Femur (tissue), 1 donor: Measurements from ENCODE around the gene CBX6.
A peak's percentile ranks its signal among the peaks of the same experiment; 100 is the strongest.
"Not testable (repeated sequence)": the region's sequence is repeated elsewhere in the genome, so short reads cannot be mapped to it uniquely, and the experiment has no call there.

Experiments used
- DNase-seq: peaks from one replicate; pipeline ENCODE4 v3.0.0-alpha.2; 2017

CBX6 gene

DNA sequence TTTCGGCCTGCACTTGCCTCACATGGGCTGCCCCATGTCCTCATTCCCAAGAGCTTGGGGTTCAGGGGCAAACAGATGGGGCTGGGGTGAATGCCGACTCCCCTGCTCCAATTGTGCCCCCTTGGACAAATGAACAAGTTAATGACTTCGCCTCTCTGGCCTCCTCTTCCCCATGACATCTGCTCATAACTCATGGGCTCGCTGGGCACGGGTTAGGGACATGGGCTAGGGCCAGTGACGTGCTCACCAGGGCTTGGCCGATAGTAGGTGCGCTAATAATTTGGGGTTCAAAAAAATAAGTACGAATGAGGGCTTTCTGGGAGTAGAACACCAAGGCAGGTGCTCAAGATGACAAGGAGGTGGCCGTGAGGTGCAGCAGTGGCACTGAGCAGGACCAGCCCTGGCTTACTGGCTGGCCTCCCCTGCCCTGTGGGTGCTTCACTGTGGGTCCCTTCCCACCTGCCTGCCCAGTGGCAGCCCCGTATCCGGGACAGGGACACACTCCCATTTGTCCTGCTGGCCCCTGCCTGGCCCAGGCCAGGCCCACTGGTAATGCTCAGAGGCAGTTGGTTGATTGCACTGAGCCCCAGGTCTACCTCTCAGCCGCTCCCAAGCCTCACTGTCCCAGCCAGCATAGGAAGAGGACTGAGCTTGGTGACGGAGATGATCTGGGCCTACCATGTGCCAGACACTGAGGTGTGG is 12.3 kb downstream of the CBX6 start:
- no peak for DNase-seq

DNA sequence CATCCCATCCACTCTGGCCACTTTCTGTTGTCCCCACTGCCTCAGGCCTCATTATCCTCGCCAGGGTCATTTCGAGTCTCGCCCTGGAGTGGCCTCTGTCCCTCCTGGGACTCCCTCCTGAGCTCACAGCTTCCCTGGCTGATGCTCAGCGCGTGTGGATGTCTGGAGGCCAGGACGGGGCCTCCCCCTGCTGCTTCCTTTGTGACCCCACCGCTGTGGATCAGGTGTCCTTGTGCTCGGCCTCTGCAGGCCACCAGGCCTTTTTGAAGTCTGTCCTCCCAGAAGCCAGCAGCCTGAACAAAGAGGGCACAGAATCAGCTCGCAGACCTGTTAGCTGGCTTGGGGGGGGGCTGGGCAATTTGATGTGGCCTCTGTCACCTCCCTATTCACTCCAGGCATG is 13.5 kb downstream of the CBX6 start:
- DNase-seq: no peak

DNA sequence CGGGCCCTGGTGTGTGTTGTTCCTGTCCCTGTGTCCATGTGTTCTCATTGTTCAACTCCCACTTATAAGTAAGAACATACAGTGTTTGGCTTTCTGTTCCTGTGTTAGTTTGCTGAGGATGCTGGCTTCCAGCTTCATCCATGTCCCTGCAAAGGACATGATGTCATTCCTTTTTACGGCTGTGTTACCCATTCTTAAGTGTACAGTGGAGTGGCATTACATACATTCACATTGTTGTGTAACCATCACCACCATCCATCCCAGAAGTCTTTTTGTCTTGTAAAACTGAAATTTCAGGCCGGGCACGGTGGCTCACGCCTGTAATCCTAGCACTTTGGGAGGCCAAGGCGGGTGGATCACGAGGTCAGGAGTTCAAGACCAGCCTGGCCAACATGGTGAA is 17.5 kb downstream of the CBX6 start:
- not testable (repeated sequence) for DNase-seq

DNA sequence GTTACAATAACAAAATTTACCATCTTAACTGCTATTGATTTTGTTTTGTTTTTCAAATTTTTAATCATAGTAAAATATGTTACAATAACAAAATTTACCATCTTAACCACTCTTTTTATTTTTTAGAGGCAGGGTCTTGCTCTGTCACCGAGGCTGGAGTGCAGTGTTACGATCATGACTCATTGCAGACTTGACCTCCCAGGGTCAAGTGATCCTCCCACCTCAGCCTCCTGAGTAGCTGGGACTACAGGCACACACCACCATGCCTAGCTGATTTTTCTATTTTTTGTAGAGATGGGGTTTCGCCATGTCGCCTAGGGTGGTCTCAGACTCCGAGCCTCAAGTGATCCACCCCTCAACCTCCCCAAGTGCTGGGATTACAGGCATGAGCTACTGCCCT is 18.1 kb downstream of the CBX6 start:
- not testable (repeated sequence) for DNase-seq

DNA sequence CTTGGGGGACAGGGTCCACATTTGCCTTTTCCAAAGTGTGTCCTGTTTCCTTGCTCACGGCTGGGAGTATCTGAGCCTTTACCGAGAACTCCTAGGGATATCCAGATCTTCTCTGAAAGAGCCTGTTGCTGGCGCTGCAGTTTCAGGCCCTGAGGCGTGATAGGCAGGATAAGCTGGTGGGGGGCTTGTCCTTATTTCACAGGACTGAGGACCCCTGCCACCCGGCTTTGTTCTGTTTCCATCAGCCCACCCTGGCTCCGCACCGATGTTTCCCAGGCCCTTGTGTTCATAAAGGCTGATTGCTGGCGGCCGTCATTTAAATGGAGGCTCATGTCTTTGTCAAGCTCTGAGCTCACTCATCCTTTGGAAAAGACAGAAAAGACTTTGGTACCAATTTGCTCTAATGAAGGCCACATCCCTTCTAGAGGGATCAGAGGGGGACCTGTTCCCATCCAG is 18.8 kb downstream of the CBX6 start:
- DNase-seq: no peak

DNA sequence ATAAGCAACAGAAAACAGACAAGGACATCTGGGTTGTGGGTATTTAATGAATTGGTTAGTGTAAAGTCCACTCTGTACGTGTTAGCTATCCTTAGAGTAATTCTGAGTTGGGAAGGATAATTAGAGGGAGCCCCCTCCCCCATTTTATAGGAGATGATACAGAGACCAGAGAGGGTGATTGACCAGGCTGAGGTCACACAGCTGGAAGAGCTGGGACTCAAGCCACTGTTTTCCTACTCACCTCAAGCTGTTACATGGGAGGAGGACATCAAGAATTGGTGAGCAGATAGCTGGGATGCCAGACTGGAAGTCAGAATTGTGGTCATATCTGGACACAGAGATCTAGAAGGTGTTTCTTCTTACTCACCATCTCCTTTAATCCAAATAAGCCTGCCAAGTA is 19.5 kb downstream of the CBX6 start:
- no peak for DNase-seq

DNA sequence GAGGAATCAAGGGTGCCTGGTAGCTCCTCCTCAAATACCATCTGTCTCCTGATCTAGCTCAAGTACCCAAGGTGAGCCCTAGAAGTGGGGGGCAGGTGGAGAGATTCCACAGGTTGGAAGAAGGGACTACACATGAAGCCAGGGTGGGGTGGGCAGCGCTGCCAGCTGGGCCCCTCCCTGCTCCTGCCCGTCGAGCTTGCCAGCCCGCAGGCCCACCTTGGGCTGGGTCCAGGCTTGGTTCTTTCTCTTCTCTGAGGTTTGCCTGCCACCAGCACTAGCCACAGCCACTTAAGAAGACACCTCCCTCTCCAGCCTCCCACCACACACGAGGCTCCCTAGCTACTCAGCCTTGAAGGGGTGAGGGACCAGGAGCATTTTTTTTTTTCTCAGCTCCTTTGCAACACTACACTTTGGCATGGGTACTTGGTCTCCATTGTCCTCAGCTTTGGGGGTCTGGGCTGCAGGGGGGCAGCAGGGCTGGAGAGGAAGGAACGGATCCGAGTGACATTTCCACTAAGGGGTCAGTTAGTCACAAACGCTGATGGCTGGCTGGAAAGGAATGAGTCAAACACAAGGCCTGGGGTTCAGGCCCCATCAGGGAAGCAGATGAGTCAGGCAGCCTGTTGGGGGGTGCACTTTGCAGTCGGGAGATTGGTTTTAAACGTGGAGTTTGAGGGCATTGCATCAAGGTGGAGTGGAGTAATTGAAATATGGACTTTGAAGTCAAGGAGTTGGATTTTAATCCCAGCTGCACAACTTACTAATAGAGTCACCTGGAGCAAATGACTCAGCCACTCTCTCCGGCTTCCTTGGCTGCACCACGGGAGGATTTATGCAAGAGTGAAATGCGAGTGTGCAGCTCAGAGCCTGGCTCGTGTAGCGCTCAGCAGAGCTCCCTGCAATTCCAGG is 20.8 kb downstream of the CBX6 start:
- DNase-seq: no peak

DNA sequence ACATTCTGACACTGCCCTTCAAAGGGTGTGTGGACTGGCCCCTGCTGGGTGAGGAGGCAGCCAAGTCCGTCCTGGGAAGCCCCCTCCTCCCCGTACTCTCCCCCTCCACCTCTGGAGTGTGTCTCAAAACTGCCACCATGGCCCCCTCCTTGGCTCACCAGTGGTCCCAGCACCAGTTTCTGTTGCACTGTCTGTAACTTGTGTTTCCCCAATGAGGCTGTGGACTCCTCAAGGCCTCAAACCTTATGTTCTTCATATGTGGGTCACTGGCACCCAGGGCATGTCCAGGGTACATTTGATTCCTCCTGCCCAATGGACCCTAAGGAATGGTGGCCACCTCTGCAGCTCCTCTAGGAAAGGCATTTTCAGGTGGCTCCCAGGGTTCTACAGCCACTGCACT is 21.6 kb downstream of the CBX6 start:
- DNase-seq: no peak

DNA sequence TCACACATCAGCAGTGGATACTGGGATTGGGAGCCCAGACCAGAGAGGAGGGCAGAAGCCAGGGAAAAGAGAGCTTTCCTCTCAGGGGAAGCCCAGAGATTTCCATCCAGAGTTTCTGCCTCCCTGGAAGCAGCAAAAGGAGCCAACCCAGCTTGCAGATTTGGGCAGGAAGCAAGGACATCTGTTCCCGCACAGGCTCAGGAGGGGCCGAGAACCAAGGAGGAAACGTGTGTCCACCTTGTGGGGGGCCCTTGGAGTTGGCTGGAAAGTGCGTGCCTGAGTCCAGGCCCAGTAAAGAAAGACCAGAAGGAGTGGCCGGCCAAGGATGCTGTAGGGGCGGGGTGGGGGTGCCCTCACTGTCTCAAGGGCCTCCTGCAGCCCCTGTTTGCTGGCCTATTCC is 22.2 kb downstream of the CBX6 start:
- peak; percentile 48 for DNase-seq

DNA sequence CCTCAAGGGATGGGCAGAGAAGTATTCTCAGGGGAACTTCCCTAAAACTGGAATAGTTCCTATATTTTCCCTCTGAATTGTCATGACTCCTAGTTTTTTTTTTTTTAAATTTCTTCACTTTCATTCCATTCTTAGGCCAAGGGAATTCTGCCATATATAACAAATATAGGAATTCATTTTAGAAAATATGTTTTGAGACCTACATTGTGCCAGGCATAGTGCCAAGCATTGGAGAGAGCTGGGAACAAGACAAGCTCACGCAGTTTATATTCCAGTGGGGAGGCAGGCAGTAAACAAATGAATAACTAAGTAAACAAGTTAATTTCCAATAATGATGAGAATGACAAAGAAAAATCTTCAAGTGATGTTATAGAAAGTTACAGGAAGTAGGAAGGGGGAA is 25.6 kb downstream of the CBX6 start:
- DNase-seq: no peak

DNA sequence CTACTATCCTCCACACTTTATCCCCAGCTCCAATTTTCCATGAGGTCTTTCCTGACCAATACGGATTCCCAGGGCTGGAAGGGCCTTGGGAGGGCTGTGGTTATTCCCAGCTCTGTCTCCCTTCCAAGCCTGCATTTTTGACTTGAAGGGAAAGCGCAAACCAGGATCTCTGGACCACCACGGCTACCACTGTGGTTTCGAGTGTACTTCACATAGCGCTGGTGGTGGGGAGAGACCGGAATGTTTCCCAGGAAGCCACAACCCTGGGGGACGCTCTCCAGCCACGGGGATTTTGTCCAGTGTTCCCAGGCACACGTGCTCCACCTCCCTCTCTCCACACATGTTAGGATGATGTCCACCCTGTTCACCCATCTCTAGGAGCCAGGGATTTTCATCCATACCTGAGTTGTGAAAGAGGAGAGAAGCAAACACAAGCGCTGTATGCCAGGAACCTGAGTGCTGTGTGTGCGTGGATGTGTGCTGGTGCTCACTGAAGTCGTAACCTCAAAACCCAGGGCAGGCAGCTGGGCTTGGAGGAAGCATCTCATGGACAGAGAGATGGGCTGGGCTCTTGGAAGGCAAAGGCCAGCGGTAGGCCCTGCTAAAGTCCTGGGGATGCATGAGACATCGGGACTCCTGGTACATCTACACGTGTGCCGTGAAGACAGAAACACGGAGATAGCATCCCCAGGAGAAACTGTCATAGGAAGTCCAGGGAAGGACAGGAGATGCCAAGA is 26.8 kb downstream of the CBX6 start:
- peak; percentile 64 for DNase-seq

DNA sequence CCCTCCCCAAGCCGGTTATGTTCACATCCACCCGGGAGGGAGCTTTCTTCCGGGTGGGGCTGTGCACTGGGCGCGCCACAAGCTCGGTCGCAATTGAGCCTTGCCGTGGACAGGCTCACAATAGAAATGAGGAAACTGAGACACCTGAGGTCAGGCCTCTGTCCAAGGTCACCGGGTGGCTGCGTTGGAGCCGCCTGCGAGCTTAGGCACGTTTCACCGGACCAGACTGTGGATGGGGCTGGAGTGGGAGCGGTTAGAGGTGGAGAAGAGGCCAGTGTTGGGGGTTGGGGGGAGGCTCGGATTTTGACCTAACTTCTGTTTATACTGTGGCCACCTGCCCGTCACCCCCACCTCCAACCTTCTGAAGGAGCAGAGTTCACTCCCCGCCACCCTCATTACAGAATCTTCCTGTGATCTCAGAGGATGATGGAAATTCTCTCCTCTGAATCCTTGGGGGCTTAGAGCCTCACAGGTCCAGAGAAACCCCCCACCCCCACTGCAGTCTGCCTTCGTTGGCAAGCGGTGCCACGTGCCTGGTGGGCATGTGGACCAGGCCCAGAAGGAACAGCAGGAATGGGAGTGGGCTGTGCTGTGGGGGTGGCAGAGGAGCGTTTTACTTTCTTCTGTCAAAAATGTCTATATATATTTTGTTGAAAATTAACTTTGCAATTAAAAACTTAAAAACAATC is 27.6 kb downstream of the CBX6 start:
- no peak for DNase-seq

DNA sequence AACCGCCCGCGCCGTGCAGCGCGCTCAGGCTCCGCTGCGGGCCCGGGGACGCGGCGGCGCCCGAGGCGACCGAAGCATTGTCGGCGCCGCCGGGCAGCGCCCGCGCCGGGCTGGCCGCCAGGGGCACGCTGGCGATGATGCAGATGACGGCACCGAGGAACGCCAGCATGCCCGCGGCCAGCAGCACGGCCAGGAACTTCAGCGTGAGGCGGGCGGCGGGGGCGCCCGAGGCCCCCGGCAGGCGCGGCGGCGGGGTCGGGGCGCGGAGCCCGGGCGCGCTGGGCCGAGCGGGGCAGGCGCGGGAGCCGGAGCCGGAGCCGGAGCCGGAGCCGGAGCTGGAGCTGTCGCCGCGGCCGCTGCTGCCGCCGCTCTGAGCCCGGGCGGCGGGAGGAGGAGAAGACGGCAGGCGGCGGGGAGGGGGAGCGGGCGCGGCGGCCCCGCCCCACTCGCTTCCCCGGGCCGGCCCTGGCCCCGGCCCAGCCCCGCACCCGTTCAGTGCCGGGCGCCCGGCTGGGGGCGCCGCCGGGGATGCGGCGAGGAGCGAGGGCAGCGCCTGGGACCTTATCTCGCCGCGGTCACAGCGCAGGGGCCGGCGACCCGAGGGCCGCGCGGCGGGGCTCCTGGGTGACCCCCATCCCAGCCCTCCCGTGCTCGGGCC is 28.2 kb downstream of the CBX6 start, which contains the start of gene NPTXR:
TSS of gene NPTXR (minus strand) at position 372 of the 658 bp plus-strand sequence.
- peak; percentile 72 for DNase-seq

DNA sequence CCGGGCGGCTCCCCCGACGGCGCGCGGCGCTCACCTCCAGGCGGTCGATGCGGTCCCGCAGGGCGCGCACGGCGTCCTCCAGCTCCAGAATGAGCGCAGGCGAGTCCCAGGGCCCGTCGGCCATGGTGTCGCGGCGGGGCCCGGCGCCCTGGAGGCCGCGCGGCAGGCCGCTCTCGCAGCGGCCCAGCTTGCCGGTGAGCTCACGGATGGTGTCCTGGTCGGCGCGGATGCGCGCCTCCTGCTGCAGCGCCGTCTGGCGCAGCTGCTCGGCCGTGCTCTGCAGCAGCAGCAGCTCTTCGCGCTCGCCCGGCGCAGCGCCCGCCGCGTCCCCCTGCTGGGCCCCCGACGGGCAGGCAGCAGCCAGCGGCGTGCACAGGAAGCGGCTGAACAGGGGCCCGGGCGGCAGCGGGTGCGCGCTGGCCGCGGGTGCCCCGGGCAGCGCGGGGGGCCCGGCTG is 28.8 kb downstream of the CBX6 start:
- DNase-seq: peak; percentile 85

DNA sequence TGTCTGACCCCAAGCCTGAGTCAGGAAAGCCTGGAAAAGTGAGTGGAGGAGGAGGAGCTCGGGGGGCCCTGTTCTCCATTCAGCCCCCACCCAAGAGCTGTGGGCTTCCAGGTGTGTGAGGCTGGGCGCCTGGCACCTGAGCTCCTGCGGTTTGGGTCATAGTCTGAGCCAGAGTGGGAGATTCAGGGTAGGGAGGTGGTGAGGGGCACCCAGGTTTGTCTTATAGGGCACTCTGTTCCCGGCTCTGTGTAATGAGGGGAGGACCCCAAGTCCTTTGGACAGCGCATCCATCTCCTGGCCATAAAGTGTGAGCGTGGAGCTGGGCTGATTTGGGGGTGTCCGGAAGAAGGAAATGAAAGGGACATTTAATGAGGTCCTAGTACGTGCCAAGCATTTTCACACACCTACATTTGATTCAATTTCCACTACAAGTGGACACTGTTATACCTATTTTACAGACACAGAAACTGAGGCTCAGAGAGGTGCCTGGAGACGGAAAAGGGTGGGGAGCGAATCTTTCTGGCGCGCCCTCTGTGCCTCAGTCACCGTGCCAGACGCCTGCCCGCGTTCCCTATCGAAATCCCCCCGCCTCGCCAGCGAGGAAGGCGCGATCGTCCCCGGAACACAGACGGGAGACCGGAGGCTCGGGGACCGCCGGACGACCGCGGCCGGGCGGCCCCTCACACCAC is 29.4 kb downstream of the CBX6 start:
- no peak for DNase-seq

DNA sequence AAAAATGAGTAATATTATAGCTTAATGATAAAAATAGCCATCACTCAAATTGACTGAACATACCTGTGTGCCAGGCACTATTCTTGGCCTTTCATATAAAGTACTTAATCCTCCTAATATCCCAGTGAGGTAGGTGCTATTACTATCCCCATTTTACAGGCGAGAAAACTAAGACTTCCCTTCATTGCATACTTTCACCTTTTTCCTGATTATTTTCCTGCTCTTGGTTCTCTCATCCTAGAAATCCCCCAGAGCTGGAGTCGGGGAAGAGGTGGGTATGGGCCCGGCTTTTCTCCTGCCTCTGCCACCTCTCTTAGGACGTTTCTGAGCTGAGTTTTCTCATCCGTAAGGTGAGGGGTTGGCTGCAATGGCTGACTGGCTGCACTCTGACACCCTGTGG is 30.4 kb downstream of the CBX6 start:
- DNase-seq: no peak

DNA sequence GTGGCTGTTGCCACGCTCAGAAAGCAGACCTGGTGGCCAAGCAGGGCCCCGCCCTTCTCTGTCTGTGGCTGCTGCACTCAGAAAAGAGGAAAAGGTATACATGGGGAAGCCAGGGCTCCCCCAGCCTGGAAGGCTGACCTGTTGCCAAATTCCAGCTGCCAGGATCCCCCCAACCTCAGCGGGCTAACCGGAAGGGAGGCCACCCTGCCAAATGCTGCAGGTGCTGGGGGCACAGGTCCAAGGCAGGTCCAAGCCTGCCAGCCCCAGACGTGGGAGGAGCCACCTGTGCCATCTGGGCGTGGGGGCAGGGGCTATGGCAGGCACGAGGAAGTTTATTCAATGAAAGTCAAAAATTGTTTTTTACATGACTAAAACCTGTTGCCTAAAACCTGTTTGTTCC is 30.8 kb downstream of the CBX6 start:
- no peak for DNase-seq

DNA sequence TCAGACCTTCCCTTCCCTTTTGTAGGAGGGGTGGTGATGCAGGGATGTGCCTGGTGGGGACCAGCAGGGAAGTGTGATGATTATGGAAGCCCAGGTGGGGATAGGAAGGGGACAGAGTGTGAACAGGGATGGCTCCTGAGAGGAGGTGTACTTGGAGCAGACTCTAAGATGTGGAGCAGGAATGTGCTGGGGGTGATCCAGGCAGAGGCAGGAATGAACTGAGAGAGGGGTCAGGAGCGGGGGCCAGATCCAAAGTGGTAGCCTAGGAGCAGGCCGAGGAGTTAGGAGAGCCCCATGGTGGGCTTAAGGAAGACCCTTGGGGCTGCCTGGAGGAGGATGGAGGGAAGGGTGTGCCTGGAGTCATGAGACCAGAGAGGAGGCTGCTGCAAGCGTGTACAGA is 31.9 kb downstream of the CBX6 start:
- DNase-seq: no peak

DNA sequence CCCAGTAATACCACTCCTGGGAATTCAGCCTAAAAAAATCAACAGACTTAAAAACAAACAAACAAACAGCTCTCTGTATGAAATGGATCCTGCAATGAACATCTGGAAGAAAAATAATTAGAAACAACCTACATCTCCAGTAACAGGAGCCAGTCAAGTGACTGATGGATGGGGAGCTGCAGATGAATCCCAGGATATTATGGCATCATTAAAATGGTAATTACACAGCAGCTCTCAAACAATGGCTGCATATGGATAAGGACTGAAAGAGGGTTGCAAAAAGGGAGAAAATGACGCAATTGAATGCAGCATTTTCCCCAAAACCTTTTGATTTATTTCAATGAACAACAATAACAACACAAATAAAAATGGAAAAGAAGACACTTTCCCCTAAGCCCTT is 32.3 kb downstream of the CBX6 start:
- no peak for DNase-seq

DNA sequence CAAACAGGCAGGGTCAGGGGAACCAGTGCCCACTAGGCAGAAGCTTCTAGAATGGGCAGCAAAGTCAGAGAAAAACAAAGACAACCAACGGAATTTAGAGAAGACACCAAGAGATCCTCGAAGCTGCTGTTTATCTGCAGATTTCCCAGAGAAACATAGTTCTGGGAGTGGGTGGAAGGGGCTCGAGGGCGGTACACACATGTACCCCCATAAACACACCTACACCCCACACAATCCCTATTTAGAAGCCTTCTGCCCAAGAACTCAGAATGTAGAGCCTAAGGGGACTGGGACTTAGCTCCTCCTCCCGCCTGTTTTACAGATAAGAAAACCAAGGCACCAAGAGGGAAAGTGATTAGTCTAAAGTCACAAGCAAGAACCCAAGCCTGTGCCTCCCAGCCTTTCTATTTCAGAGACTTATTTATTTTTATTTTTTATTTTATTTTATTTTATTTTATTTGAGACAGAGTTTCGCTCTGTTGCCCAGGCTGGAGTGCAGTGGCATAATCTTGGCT is 34.5 kb downstream of the CBX6 start:
- DNase-seq: no peak

DNA sequence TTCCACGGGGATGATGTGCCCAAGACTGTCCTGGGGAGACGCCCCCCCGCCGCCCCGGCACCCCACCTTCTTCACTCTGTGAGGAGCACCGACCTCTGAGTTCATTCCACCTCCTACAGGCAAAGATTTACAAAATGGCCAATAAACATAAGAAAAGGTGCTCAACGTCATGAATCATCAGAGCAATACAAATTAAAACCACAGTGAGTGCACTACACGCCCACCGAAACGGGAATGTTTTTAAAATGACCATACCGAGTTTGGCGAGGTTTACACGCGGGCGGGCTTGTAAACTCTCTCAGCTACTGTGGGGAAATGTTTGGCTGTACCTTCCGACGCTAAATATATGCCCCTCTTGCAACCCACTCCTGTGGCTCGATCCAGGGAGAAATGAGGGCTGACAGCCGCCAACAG is 36.1 kb downstream of the CBX6 start:
- no peak for DNase-seq
